Upper lobe of left lung (tissue), 4 donors: ENCODE data around the gene ZC3H14.

ENCODE experiments used
- POLR2A ChIP-seq, 4 donors: fragments of 450-650 bp; IDR thresholded peaks; one replicate each; pipeline ENCODE4 v1.5.1; 2016 to 2017; ENCODE audit warnings: antibody characterized with exemption in 4 of 4, mild to moderate bottlenecking in 2 of 4
- POLR2AphosphoS5 ChIP-seq, 2 donors: sonication (generic); formaldehyde crosslinking; IDR thresholded peaks; one replicate each; pipeline ENCODE4 v1.5.1; 2017; ENCODE audit warnings: antibody characterized with exemption in 2 of 2
- TF ChIP-seq, protein P1 (sequence below), 6 experiments: fragments of 450-650 bp in 4 of 6; fragments of 200-600 bp in 2 of 6; sonication (generic) in 2 of 6; IDR thresholded peaks; one replicate each; pipeline ENCODE4 v1.5.1; 2016 to 2019; ENCODE audit warnings: antibody characterized with exemption in 6 of 6

DNA sequence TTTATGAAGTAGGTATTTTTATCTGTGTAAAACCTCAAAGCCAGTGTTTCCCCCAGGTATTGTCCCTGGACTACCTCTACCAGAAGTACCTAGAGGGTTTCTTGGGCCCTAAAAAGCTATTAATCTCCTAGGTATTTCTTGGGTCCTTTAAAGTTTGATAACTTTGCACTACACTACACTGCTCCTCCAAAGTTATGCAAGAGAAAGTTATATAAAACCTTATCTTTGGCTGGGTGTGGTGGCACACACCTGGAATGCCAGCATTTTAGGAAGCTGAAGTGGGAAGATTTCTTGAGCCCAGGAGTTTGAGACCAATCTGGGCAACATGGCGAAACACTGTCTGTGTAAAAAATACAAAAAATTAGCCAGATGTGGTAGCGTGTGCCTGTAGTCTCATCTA is 42.9 kb upstream of the ZC3H14 start:
- TF ChIP-seq POLR2A (IDR thresholded peaks at IDR 0.05) (no peak), POLR2AphosphoS5 (IDR thresholded peaks at IDR 0.05) (no peak)
- TF ChIP-seq, protein P1, sequence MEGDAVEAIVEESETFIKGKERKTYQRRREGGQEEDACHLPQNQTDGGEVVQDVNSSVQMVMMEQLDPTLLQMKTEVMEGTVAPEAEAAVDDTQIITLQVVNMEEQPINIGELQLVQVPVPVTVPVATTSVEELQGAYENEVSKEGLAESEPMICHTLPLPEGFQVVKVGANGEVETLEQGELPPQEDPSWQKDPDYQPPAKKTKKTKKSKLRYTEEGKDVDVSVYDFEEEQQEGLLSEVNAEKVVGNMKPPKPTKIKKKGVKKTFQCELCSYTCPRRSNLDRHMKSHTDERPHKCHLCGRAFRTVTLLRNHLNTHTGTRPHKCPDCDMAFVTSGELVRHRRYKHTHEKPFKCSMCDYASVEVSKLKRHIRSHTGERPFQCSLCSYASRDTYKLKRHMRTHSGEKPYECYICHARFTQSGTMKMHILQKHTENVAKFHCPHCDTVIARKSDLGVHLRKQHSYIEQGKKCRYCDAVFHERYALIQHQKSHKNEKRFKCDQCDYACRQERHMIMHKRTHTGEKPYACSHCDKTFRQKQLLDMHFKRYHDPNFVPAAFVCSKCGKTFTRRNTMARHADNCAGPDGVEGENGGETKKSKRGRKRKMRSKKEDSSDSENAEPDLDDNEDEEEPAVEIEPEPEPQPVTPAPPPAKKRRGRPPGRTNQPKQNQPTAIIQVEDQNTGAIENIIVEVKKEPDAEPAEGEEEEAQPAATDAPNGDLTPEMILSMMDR (IDR thresholded peaks at IDR 0.05): no peak
